ENCODE results near the gene RHOF. TPM values are rescaled to one million over a fixed set of nuclear protein-coding genes. Genes with fewer than 3 reads are reported as not detected.

RHOF gene
- total and polyA plus RNA-seq, 4 donors = 15.1 to 34.7 (median 24.8) TPM

- no peak overlapping the region for H3K9ac ChIP-seq (ENCODE audit: insufficient read depth in 1 of 2, low read length in 2 of 2)
- WGBS, 2 donors = 87 to 96% methylated on average over 11 of the region's 11 CpGs
- H3K9me3 ChIP-seq (ENCODE audit: control insufficient read depth in 4 of 4, insufficient read depth in 3 of 4, low read length in 3 of 4) = no peaks in the 10 kb centered on the region
- H3K27me3 ChIP-seq (ENCODE audit: control insufficient read depth in 3 of 3, insufficient read depth in 3 of 3, low read length in 2 of 3) = no peaks in the 10 kb centered on the region
- H3K4me3 ChIP-seq = no peak overlapping the region
- peaks cover 0 to 10% (median 6%) of the 10 kb centered on the region in 5 donors for H3K4me1 ChIP-seq (ENCODE audit: control insufficient read depth in 5 of 5, insufficient read depth in 5 of 5, low read length in 5 of 5)
- peaks cover 0 to 12% (median 0%) of the 10 kb centered on the region in 4 donors for H3K36me3 ChIP-seq (ENCODE audit: control insufficient read depth in 4 of 4, insufficient read depth in 4 of 4, low read length in 4 of 4)
- DNase-seq (no peak), ATAC-seq (ENCODE audit: insufficient read depth, low FRiP score) (no peak)
- TF ChIP-seq, protein P1, sequence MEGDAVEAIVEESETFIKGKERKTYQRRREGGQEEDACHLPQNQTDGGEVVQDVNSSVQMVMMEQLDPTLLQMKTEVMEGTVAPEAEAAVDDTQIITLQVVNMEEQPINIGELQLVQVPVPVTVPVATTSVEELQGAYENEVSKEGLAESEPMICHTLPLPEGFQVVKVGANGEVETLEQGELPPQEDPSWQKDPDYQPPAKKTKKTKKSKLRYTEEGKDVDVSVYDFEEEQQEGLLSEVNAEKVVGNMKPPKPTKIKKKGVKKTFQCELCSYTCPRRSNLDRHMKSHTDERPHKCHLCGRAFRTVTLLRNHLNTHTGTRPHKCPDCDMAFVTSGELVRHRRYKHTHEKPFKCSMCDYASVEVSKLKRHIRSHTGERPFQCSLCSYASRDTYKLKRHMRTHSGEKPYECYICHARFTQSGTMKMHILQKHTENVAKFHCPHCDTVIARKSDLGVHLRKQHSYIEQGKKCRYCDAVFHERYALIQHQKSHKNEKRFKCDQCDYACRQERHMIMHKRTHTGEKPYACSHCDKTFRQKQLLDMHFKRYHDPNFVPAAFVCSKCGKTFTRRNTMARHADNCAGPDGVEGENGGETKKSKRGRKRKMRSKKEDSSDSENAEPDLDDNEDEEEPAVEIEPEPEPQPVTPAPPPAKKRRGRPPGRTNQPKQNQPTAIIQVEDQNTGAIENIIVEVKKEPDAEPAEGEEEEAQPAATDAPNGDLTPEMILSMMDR (IDR thresholded peaks at IDR 0.05; ENCODE audit: control extremely low read depth, extremely low read depth) = no peak
- H3K27ac ChIP-seq (ENCODE audit: low read depth in 1 of 2, low read length in 1 of 2) = no peak overlapping the region
Measured at GRCh38 chr12:121780429-121780828, 13.1 kb downstream of the RHOF start.

- 80 to 86% methylated on average over 17 of the region's 17 CpGs for WGBS, 2 donors
Measured at GRCh38 chr12:121779422-121779895, 14.0 kb downstream of the RHOF start.

DNA sequence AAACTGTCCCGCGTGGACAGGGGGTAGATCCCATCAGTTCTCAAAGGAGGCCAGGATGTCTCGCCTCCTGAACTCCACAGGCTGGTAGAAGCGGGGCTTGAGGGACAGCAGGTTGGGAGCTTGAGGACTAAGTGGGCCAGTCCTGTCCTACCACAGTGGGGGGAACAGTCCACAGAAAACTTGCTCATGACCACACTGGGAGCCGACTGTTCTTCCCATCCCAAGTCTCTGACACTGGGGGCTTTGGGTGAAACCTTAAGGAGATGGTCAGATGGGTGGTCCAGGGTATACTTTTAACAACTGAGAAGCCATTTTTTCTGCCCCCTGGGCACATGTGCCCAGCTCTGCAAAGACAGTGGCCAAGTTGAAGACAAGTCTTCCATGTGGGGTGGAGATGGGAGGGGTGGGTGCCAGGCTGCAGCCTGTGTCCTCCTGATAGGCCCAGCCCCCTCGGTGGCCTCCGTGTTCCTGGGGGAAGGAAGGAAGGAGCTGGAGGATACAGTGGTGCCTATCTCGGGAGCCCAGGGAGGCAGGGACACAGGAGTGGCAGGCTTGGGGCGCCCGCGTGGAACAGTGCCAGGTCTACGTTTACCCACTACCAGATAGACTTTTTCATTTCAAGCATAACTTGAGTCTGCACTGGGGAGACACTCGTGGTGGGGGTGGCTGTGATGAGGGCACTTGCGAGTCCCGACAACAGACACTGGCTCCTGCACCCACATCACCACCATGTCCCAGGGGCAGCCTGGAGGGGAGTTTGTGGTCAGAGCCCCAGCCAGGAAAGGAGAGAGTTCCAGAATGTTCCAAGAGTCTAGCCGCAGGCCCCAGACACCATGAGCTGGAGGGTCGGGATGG is 14.7 kb downstream of the RHOF start:
- Histone ChIP-seq H3K9me3 (ENCODE audit: control insufficient read depth in 4 of 4, insufficient read depth in 3 of 4, low read length in 3 of 4) (no peaks in the 10 kb centered on the region), H3K9ac (ENCODE audit: insufficient read depth in 1 of 2, low read length in 2 of 2) (no peak overlapping the region), H3K27me3 (ENCODE audit: control insufficient read depth in 3 of 3, insufficient read depth in 3 of 3, low read length in 2 of 3) (no peaks in the 10 kb centered on the region), H3K4me1 (ENCODE audit: control insufficient read depth in 5 of 5, insufficient read depth in 5 of 5, low read length in 5 of 5) (peaks cover 0 to 10% (median 6%) of the 10 kb centered on the region in 5 donors), H3K4me3 (no peak overlapping the region), H3K27ac (ENCODE audit: low read depth in 1 of 2, low read length in 1 of 2) (peak overlapping the region in 1 of 2 donors; percentile 30), H3K36me3 (ENCODE audit: control insufficient read depth in 4 of 4, insufficient read depth in 4 of 4, low read length in 4 of 4) (peaks cover 0 to 12% (median 0%) of the 10 kb centered on the region in 4 donors)
- ATAC-seq (ENCODE audit: insufficient read depth, low FRiP score) = no peak
- TF ChIP-seq, protein P1 (IDR thresholded peaks at IDR 0.05; ENCODE audit: control extremely low read depth, extremely low read depth) = no peak
- DNase-seq = no peak
- WGBS, 2 donors = 69 to 71% methylated on average over 16 to 17 of the region's 17 CpGs

More at GRCh38 chr12:121779422-121779895, 14.0 kb downstream of the RHOF start:
- Histone ChIP-seq H3K4me1 (ENCODE audit: control insufficient read depth in 5 of 5, insufficient read depth in 5 of 5, low read length in 5 of 5) (peaks cover 0 to 10% (median 6%) of the 10 kb centered on the region in 5 donors), H3K36me3 (ENCODE audit: control insufficient read depth in 4 of 4, insufficient read depth in 4 of 4, low read length in 4 of 4) (peaks cover 0 to 12% (median 0%) of the 10 kb centered on the region in 4 donors), H3K27ac (ENCODE audit: low read depth in 1 of 2, low read length in 1 of 2) (peak overlapping the region in 1 of 2 donors; percentile 30), H3K27me3 (ENCODE audit: control insufficient read depth in 3 of 3, insufficient read depth in 3 of 3, low read length in 2 of 3) (no peaks in the 10 kb centered on the region), H3K9ac (ENCODE audit: insufficient read depth in 1 of 2, low read length in 2 of 2) (no peak overlapping the region), H3K9me3 (ENCODE audit: control insufficient read depth in 4 of 4, insufficient read depth in 3 of 4, low read length in 3 of 4) (no peaks in the 10 kb centered on the region), H3K4me3 (no peak overlapping the region)
- TF ChIP-seq, protein P1 (IDR thresholded peaks at IDR 0.05; ENCODE audit: control extremely low read depth, extremely low read depth) = no peak
- no peak for ATAC-seq (ENCODE audit: insufficient read depth, low FRiP score)
- peak in 1 of 3 donors; percentile 42 for DNase-seq
